GM21576 (cell line): ENCODE measurements around the gene JTB.
A peak's percentile ranks its signal among the peaks of the same experiment; 100 is the strongest.
"Not testable (repeated sequence)": the region's sequence is repeated elsewhere in the genome, so short reads cannot be mapped to it uniquely, and the experiment has no call there.

Experiments
- ATAC-seq: cut with Tn5 transposase; IDR thresholded peaks from one replicate; pipeline ENCODE4 v1.9.1; 2021; ENCODE audit warnings: mild to moderate bottlenecking, moderate library complexity; ENCODE audit not compliant: unreplicated experiment

JTB gene

GRCh38 chr1:153979091-153979490, 1.6 kb upstream of the JTB start:
- not testable (repeated sequence) for ATAC-seq

GRCh38 chr1:153978274-153978909, 918 bp upstream of the JTB start:
- ATAC-seq = peak; percentile 8

GRCh38 chr1:153976819-153977249, 640 bp downstream of the JTB start:
- ATAC-seq = no peak

- ATAC-seq = no peak
Measured at GRCh38 chr1:153973525-153973924, 3.9 kb downstream of the JTB start.

GRCh38 chr1:153973071-153973470, 4.4 kb downstream of the JTB start:
- ATAC-seq = no peak

- no peak for ATAC-seq
Measured at GRCh38 chr1:153970346-153970745, 7.1 kb downstream of the JTB start.

- no peak for ATAC-seq
Measured at GRCh38 chr1:153968972-153969371, 8.5 kb downstream of the JTB start.

GRCh38 chr1:153968408-153968807, 9.1 kb downstream of the JTB start:
- ATAC-seq = no peak

- ATAC-seq = no peak
Measured at GRCh38 chr1:153968000-153968363, 9.5 kb downstream of the JTB start.

- peak; percentile 65 for ATAC-seq
Measured at GRCh38 chr1:153967107-153967999, 10.1 kb downstream of the JTB start, which contains the start of gene CREB3L4. TSS of gene CREB3L4 (plus strand) at chr1:153967902. CDS start at chr1:153968526, 624 bp downstream.

GRCh38 chr1:153963850-153964331, 13.6 kb downstream of the JTB start:
- no peak for ATAC-seq

GRCh38 chr1:153963030-153963849, 14.2 kb downstream of the JTB start, which contains the start of gene SLC39A1:
TSS of gene SLC39A1 (minus strand) at chr1:153963537. CDS start at chr1:153962715, 822 bp downstream.
- ATAC-seq = peak; percentile 43

GRCh38 chr1:153962088-153963029, 15.1 kb downstream of the JTB start:
- ATAC-seq = no peak

GRCh38 chr1:153961421-153961820, 16.1 kb downstream of the JTB start:
- no peak for ATAC-seq

- no peak for ATAC-seq
Measured at GRCh38 chr1:153960206-153960605, 17.3 kb downstream of the JTB start.

GRCh38 chr1:153959454-153959853, 18.0 kb downstream of the JTB start:
- no peak for ATAC-seq

- ATAC-seq = no peak
Measured at GRCh38 chr1:153958961-153959260, 18.6 kb downstream of the JTB start.

GRCh38 chr1:153958111-153958960, 19.1 kb downstream of the JTB start, which contains the start of gene CRTC2:
TSS of gene CRTC2 (minus strand) at chr1:153958612. CDS start at chr1:153958497, 115 bp downstream.
- peak; percentile 68 for ATAC-seq

- peak; percentile 21 for ATAC-seq
Measured at GRCh38 chr1:153957744-153958110, 19.7 kb downstream of the JTB start.
